Measurements from ENCODE around the gene ACER3. TPM values are rescaled to one million over a fixed set of nuclear protein-coding genes. Genes with fewer than 3 reads are reported as not detected.

The ACER3 gene
- total and polyA plus RNA-seq, 2 of the 4 experiments (the other 2 are of a cell fraction): 3.5 to 10.0 TPM

- H4K5ac ChIP-seq (ENCODE audit: low read depth, low read length): no peak overlapping the region
- no peak overlapping the region for H2AK9ac ChIP-seq (replicated peaks; ENCODE audit: low read depth, low read length, poor library complexity)
- DNase-seq (no peak), ATAC-seq (ENCODE audit: low read depth) (no peak)
- CTCF ChIA-PET: no interaction called here
- dilution Hi-C loops (cut with HindIII; ENCODE audit: low sequenced_read_pairs, unreplicated experiment) (no loop called here), in situ Hi-C loops (cut with MboI; ENCODE audit: low sequenced_read_pairs) (no loop called here), intact Hi-C loops (cut with micrococcal nuclease) (loop anchor here (1.0 kb wide), 1 partner anchor 104 kb away; no protein-coding TSS in a partner anchor)
- no peak overlapping the region for H3K56ac ChIP-seq (ENCODE audit: extremely low read depth, insufficient read depth, low read length)
- no peak overlapping the region for H3K14ac ChIP-seq (replicated peaks; ENCODE audit: low read depth, low read length)
- H2BK120ac ChIP-seq (ENCODE audit: low read depth, low read length): no peak overlapping the region
- BruUV-seq (replicated peaks): no TSS peak
- no peak overlapping the region for H2BK5ac ChIP-seq (ENCODE audit: low read depth, low read length, poor library complexity, severe bottlenecking)
- no peak overlapping the region for H3K4ac ChIP-seq (ENCODE audit: low read depth, low read length)
- TF ChIP-seq ELK1 (IDR thresholded peaks at IDR 0.05; ENCODE audit: borderline replicate concordance, low read depth, low read length): no peak
- TF ChIP-seq MXI1 (IDR thresholded peaks at IDR 0.05; ENCODE audit: borderline replicate concordance, low read depth, low read length): no peak
- no peaks in the 10 kb centered on the region for H3K36me3 ChIP-seq (ENCODE audit: control insufficient read depth, insufficient read depth, low read length)
- H3K79me1 ChIP-seq (ENCODE audit: low read depth in 1 of 2, low read length in 2 of 2): no peaks in the 10 kb centered on the region
- H3K18ac ChIP-seq (ENCODE audit: low read depth, low read length): no peak overlapping the region
- H3K9me3 ChIP-seq (ENCODE audit: control insufficient read depth, insufficient read depth, low read length): no peaks in the 10 kb centered on the region
- peaks cover 5% of the 10 kb centered on the region; the same call in 1 of the 2 replicates for H3K4me1 ChIP-seq (ENCODE audit: control insufficient read depth, insufficient read depth, low read length)
- no peak overlapping the region for H2BK15ac ChIP-seq (ENCODE audit: low read depth, low read length)
- no peak overlapping the region for H4K91ac ChIP-seq (ENCODE audit: insufficient read depth, low read depth, low read length)
- 60% methylated on average over 3 of the region's 7 CpGs; no CpG with 5 or more reads in 1 of the 2 experiments for WGBS, 2 experiments (ENCODE audit: extremely low coverage in 2 of 2, insufficient read length in 1 of 2)
- peaks cover 56% of the 10 kb centered on the region for H3K27me3 ChIP-seq (ENCODE audit: control insufficient read depth, insufficient read depth, low read length)
- H3K4me3 ChIP-seq (ENCODE audit: insufficient read depth, low read depth, low read length): no peak overlapping the region
- H3K9ac ChIP-seq (ENCODE audit: low read depth, low read length): no peak overlapping the region
- no peak overlapping the region for H2AFZ ChIP-seq (replicated peaks; ENCODE audit: low read length, poor library complexity)
- POLR2A ChIA-PET (ENCODE audit: unreplicated experiment): no interaction called here
- no peaks in the 10 kb centered on the region for H4K20me1 ChIP-seq (ENCODE audit: insufficient read depth, low read length)
- H2AK5ac ChIP-seq (ENCODE audit: low read depth, low read length): no peak overlapping the region
- H3K23ac ChIP-seq (ENCODE audit: low read depth, low read length): no peak overlapping the region
- no peak overlapping the region for H2BK20ac ChIP-seq (ENCODE audit: low read depth, low read length)
- H3K27ac ChIP-seq (ENCODE audit: insufficient read depth, low read length): no peak overlapping the region
- H4K8ac ChIP-seq (ENCODE audit: low read depth in 2 of 2, low read length in 2 of 2): no peak overlapping the region
- no peak overlapping the region for H3K4me2 ChIP-seq (ENCODE audit: low read depth, low read length)
- 0 out of 2 replicates have a peak, but pooled peaks cover 3% of the 10 kb centered on the region for H3K9me1 ChIP-seq (ENCODE audit: insufficient read depth, low read length)
Observed at GRCh38 chr11:76837696-76838677, 22.7 kb upstream of the ACER3 start.
